ENCODE measurements around the gene NDFIP1.

DNA sequence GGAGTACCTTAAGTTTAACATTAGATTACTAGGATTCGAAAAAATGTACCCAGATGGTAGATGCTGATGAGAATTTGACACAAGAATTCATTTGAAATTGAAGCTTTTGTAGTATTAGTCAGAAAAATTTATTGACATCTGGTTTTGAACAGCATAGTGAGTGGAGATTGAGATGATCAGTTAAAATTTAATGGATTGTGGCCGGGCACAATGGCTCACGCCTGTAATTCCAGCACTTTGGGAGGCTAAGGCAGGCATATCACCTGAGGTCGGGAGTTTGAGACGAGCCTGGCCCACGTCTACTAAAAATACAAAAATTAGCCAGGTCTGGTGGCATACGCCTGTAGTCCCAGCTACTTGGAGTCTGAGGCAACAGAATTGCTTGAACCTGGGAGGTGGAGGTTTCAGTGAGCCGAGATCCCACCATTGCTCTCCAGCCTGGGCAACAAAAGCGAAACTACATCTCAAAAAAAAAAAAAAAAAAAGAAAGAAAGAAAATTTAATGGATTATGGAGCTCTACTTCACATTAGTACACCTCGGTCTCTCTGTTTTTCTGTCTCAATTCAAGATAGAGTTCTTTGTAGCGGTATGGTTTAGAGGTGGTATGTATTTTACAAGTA lies 21.0 kb downstream of the NDFIP1 start:
- TF ChIP-seq CTCF (IDR thresholded peaks at IDR 0.05) (no peak), POLR2A (IDR thresholded peaks at IDR 0.05) (no peak), POLR2AphosphoS5 (IDR thresholded peaks at IDR 0.05) (no peak)

All from transverse colon (tissue), 4 donors.